GM06990 (cell line): ENCODE results near the gene CDH12.
"Not testable (repeated sequence)": the region's sequence is repeated elsewhere in the genome, so short reads cannot be mapped to it uniquely, and the experiment has no call there.

Experiments used
- DNase-seq: peaks from one replicate; pipeline ENCODE4 v3.0.0-alpha.2; 2011; ENCODE audit not compliant: insufficient read length; ENCODE audit errors: extremely low read depth
- H3K27me3 ChIP-seq: replicated peaks from 2 replicates; pipeline ENCODE4 v1.6.0; 2011; ENCODE audit warnings: low read length; ENCODE audit not compliant: control insufficient read depth, insufficient read depth
- H3K36me3 ChIP-seq: 2 replicates; pipeline ENCODE4 v1.5.1; 2011; ENCODE audit warnings: low read length; ENCODE audit not compliant: control insufficient read depth, insufficient read depth
- H3K4me3 ChIP-seq: replicated peaks from 2 replicates; pipeline ENCODE4 v1.5.1; 2011; ENCODE audit warnings: low read depth, mild to moderate bottlenecking, control low read depth, low read length
- CTCF ChIP-seq: IDR thresholded peaks from 2 replicates; pipeline ENCODE4 v1.5.1; 2011; ENCODE audit warnings: low read length, control low read depth, mild to moderate bottlenecking, inconsistent platforms; ENCODE audit not compliant: insufficient read depth, poor library complexity, severe bottlenecking

Gene CDH12

DNA sequence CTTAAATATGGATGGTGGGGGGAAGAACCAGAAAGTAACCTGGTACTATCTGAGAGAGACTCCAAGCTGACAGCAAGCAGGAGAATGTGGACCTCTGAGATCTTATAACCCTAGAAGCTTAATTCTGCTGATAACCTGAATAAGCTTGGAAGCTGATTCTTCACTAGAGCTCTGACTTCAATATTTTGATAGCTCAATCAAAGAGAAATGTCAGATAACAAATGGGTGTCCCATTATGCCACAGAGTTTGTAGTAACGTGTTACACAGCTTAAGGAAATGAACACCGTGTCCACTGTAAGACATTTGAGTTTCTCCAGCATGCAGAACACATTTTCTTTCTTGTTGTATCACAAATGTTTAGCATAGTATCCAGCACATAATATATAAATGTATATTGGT lies 626.7 kb downstream of the CDH12 start:
- Histone ChIP-seq H3K36me3 (no peaks in the 10 kb centered on the region), H3K27me3 (no peaks in the 10 kb centered on the region), H3K4me3 (no peak overlapping the region)
- no peak for TF ChIP-seq CTCF
- DNase-seq, result no peak

DNA sequence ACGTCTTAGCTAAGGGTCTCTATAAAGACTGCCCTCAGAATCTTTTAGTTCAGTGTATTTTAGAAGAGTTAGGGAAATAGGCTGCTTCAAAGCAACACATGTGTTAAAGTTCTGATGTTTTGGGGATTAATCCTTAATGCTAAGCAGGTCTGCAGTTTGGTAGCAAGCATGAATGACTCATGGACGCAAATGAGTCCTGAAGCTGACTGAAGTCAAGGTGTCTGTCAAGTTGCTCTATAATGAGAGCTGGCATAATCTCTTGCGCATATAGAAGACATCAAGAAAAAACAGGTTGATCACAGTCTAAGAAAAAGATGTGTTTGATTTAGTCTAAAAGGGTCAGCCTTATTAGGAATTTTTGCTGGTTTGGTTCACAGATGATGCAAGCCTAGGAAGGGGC lies 630.1 kb downstream of the CDH12 start:
- DNase-seq, result no peak
- H3K36me3 ChIP-seq, result no peaks in the 10 kb centered on the region
- no peak overlapping the region for H3K4me3 ChIP-seq
- TF ChIP-seq CTCF, result no peak
- H3K27me3 ChIP-seq, result no peaks in the 10 kb centered on the region

GRCh38 chr5:22213703-22214495 lies 639.2 kb downstream of the CDH12 start:
- not testable (repeated sequence) for DNase-seq, H3K4me3 ChIP-seq, H3K36me3 ChIP-seq, H3K27me3 ChIP-seq

DNA sequence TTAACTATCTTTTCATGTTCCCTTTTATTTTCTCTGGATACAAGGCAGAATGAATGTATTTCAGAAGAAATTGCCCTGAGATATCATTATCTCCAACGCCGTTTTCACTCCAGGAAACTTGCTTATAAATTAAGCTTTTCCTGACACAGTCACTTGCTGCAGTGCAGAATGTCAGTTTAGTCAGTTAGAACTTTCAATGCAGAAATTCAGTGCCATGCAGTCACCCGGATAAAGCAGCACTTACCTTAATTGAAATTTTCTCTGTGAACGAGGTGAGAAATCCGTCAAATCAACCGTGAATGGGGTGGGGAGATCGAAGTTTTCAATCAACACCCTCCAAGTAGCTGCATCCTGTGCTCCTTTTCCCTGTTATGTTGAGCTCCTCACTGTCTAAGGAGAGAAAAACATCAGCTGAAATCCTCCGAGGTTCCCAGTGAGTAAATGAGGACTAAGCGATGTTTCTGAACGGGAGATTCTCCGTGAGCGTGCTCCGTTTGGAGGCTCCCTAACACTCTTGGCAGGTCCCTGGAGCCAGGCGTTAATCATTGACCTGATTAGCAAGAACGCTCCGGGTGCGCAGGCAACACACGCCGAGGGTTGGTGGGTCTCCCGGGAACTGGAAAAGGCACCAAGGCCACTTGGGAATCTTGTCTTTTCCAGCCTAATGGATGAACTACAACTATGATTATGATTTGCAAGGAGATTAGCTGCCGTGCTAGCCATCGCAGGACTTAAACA lies 640.7 kb downstream of the CDH12 start:
- not testable (repeated sequence) for H3K27me3 ChIP-seq, DNase-seq, H3K36me3 ChIP-seq, H3K4me3 ChIP-seq

GRCh38 chr5:22208463-22208862 lies 644.7 kb downstream of the CDH12 start:
- H3K36me3 ChIP-seq, H3K27me3 ChIP-seq, DNase-seq, H3K4me3 ChIP-seq: not testable (repeated sequence)

- not testable (repeated sequence) for H3K36me3 ChIP-seq, H3K27me3 ChIP-seq, H3K4me3 ChIP-seq, DNase-seq
Observed at GRCh38 chr5:22188651-22189050, 664.5 kb downstream of the CDH12 start.

DNA sequence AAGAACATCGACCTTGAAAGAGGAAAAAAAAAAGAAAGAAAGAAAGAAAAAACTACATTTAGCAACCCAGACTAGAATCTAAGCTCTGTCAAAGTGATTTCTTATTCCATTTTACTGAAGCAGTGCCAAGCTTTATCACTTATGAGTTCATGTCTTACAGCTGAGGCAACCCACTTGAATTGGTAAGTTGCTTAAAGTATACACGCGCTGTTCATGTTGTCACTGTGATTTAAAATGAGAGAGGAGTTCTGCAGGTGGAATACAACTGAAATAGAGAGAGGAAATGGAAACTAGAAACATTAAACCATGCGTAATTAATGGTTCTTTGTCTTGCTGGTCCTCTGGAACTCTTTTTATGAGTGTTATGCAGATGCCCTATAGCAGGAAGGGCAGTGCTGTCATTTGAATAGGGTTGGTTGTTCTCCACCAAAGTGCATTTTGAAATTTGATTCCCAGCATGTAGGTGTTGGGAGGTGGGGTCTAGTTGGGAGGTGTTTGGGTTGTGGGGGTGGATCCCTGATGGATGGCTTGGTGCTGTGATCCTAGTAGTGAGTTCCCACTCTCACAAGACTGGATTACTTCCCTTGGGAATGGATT lies 665.4 kb downstream of the CDH12 start:
- H3K36me3 ChIP-seq, H3K4me3 ChIP-seq, H3K27me3 ChIP-seq, DNase-seq: not testable (repeated sequence)

DNA sequence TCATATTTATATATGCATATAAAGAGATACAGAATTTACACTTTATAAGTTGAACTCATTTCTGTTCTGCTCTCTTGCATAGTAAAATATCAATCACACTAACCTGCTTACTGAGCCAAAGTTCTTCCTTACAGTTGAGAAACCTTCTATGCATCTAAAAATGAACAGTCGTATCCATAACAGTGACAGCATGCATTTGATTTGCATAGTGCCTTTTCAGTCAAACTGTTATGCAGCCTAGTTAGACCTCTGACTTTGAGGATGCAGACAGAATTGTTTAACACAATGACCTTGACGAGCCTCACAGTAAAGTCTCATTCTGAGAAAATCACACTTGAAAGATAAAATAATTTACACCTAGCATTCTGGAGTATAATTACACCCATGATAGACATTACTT lies 683.9 kb downstream of the CDH12 start:
- not testable (repeated sequence) for H3K4me3 ChIP-seq, H3K36me3 ChIP-seq, DNase-seq, H3K27me3 ChIP-seq

DNA sequence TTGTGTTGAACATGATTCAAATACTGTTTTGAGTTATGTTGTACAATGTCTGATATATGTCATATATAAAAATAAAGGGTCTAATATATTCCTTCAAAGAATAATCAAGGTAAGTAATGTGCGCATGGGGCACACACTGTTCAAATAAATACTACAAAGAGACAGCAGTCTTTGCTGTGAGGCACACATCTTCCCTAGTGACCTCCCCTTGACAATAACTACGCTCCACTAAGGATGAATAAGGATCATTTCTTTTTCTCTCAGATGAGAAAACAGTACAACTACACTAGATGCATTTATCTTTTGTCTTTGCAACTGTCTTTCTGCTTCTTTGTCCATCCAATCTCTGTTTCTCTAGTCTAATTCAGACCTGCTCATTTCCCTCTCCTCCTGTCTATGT lies 684.4 kb downstream of the CDH12 start:
- not testable (repeated sequence) for H3K27me3 ChIP-seq, H3K36me3 ChIP-seq, DNase-seq, H3K4me3 ChIP-seq

- H3K4me3 ChIP-seq, H3K36me3 ChIP-seq, H3K27me3 ChIP-seq, DNase-seq: not testable (repeated sequence)
Observed at GRCh38 chr5:22165931-22166330, 687.2 kb downstream of the CDH12 start.

DNA sequence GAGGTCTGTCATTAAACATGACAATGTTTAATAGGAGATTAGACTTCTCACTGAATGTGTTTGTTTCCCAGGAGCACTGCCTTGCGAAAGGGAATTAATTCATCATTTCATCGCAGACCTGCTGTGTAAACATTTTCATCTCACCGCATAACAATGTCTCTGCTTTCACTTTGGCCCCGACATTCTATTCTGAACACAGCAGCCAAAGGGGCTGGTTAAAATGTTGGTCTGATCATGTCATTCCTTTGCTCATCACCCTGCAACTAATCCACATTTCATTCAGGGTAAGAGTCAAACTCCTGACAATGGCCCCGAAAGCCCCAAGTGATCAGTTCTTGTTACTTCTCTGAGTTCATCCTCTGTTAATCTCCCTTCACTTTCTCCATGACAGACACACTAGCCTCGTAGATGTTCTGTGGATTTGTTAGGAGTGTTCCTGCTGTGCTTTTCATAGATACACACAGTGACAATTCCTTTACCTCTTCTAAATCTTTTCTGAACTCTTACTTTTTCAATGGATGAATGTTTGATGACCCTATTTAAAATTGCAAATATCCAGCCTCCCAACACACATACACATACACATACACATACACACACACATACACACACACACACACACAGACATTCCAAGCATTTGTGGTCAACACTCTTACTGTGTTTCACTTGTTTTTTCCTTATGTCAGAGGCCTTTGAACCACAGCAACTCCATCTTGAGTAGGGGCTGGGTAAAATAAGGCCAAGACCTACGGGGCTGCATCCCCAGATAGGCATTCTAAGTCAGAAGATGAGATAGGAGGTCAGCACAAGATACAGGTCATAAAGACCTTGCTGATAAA lies 688.0 kb downstream of the CDH12 start:
- H3K4me3 ChIP-seq, H3K36me3 ChIP-seq, H3K27me3 ChIP-seq, DNase-seq: not testable (repeated sequence)
